ENCODE measurements around the gene PRIMA1.

PRIMA1 gene

GRCh38 chr14:93688239-93688666, 100.0 kb downstream of the PRIMA1 start:
- in situ Hi-C loops (cut with MboI; ENCODE audit: low sequenced_read_pairs) = no loop called here

GRCh38 chr14:93686268-93686667, 102.0 kb downstream of the PRIMA1 start:
- in situ Hi-C loops (cut with MboI; ENCODE audit: low sequenced_read_pairs) = no loop called here

- in situ Hi-C loops (cut with MboI; ENCODE audit: low sequenced_read_pairs) = no loop called here
These were observed 103.0 kb downstream of the PRIMA1 start for GRCh38 chr14:93685121-93685895.

GRCh38 chr14:93683226-93683625, 105.1 kb downstream of the PRIMA1 start:
- in situ Hi-C loops (cut with MboI; ENCODE audit: low sequenced_read_pairs) = no loop called here

- in situ Hi-C loops (cut with MboI; ENCODE audit: low sequenced_read_pairs) = no loop called here
These were observed 105.8 kb downstream of the PRIMA1 start for GRCh38 chr14:93682459-93682858.

GRCh38 chr14:93676416-93676958, 111.8 kb downstream of the PRIMA1 start:
- in situ Hi-C loops (cut with MboI; ENCODE audit: low sequenced_read_pairs) = no loop called here

- in situ Hi-C loops (cut with MboI; ENCODE audit: low sequenced_read_pairs) = no loop called here
These were observed 112.6 kb downstream of the PRIMA1 start for GRCh38 chr14:93675651-93676050.

- in situ Hi-C loops (cut with MboI; ENCODE audit: low sequenced_read_pairs) = loop anchor here (25.0 kb wide), 1 partner anchor 213 kb away; no protein-coding TSS in a partner anchor
These were observed 113.9 kb downstream of the PRIMA1 start for GRCh38 chr14:93674343-93674742.

- in situ Hi-C loops (cut with MboI; ENCODE audit: low sequenced_read_pairs) = loop anchor here (25.0 kb wide), 1 partner anchor 218 kb away; no protein-coding TSS in a partner anchor
These were observed 118.7 kb downstream of the PRIMA1 start for GRCh38 chr14:93669632-93670031.

All from HL-60/S4 treated with phorbol 12-myristate 13-acetate at 8.2 ng/mL for 4 days and 3 days (cell line).